Measurements from ENCODE around the gene RAB1A.

GRCh38 chr2:65175894-65176530, 46.1 kb upstream of the RAB1A start:
- no peak for TF ChIP-seq CTCF (conservative IDR thresholded peaks at IDR 0.05; ENCODE audit: low read depth in 2 of 2)
- TF ChIP-seq REST (IDR thresholded peaks at IDR 0.05; ENCODE audit: unreplicated experiment): no peak
- TF ChIP-seq EZH2 (IDR thresholded peaks at IDR 0.05; ENCODE audit: low read depth, unreplicated experiment): no peak
- no peak for TF ChIP-seq CREB1 (CRISPR knock-in tag; IDR thresholded peaks at IDR 0.05; ENCODE audit: low read depth)
- no peak for TF ChIP-seq POLR2AphosphoS5 (IDR thresholded peaks at IDR 0.05; ENCODE audit: low read depth)
- TF ChIP-seq ETS1 (IDR thresholded peaks at IDR 0.05): no peak
- no peak for TF ChIP-seq EZH2phosphoT487 (IDR thresholded peaks at IDR 0.05; ENCODE audit: unreplicated experiment)
- no peak for TF ChIP-seq NANOG (IDR thresholded peaks at IDR 0.05; ENCODE audit: borderline replicate concordance)
- TF ChIP-seq ZNF114 (CRISPR knock-in tag; IDR thresholded peaks at IDR 0.05): no peak
- no peak for TF ChIP-seq ZNF331 (CRISPR knock-in tag; IDR thresholded peaks at IDR 0.05; ENCODE audit: low read depth)
- TF ChIP-seq JUNB (IDR thresholded peaks at IDR 0.05; ENCODE audit: unreplicated experiment): no peak

All from GM23338 (cell line).